ENCODE measurements around the gene ALG5. TPM values are rescaled to one million over a fixed set of nuclear protein-coding genes. Genes with fewer than 3 reads are reported as not detected.
A peak's percentile ranks its signal among the peaks of the same experiment; 100 is the strongest.

The ALG5 gene
- total RNA-seq, 2 experiments from 2014 or later = 22.5 to 27.2 TPM

DNA sequence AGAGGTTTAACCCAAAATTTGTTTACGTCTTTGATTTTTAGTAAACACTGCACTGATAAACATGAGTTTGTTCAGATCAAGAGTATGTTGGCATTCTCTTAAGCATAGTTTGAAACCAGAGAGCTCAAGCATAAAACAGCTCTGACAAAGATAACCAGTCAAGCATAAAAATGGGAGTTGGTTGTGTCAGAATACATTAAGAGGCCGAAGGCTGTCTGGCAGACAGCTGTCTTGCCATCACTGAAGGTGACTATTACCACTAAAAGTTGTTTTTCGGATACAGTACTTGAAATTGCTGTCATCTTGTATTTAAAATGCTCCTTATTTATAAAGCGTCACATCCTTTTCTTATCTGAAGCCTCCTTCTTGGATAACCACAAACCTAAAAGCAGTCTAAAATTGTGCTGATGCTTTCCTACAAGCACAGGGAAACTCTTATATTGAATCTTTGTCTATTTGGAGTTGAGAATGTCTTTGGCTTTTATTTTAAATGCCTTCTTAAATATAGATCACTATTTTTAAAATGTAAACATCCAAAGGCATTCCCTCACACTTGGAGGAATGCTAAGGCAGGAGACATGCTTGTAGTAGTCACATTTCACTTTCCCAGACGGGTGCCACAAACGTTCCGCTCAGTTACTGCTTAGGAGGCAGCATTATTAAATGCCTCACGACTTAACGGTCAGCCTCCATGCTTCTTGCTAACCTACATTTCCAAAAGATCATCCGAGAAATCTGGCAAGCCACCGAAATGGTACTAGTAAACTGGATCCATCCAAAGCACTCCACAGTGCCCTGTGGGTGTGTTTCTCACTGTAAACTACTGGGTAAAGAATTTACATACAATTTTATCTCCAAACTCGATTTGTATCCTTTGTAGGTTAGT lies 80.7 kb downstream of the ALG5 start:
- Mint-ChIP-seq H3K4me1 (no peaks in the 10 kb centered on the region), H3K36me3 (no peaks in the 10 kb centered on the region), H3K4me3 (peak overlapping the region; percentile 40), H3K9me3 (no peaks in the 10 kb centered on the region), H3K27ac (no peak overlapping the region), H3K27me3 (peaks cover 67% of the 10 kb centered on the region)
- POLR2A ChIA-PET = no interaction called here
- ATAC-seq (ENCODE audit: low read depth) = no peak
- DNase-seq = no peak

DNA sequence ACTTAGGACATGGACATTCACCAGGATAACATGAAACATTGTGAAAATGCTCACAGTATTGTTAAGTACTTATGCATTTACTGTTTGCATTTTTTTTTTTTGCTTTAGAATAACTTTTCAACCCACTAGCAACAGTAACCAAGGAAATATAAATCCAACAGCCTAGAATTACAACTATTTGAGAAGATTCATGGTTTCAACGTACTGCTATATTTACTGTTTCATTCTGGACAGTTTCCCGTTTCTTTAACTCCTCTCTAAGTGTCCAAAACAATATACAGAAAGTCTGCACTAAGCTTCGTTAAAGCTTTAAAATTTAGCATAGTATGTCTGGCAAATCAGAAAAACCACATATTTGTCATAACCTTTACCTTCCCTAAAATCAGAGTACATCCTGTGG lies 81.8 kb downstream of the ALG5 start:
- ATAC-seq (ENCODE audit: low read depth) (no peak), DNase-seq (no peak)
- Mint-ChIP-seq H3K4me1 (no peaks in the 10 kb centered on the region), H3K36me3 (no peaks in the 10 kb centered on the region), H3K27ac (no peak overlapping the region), H3K27me3 (peaks cover 65% of the 10 kb centered on the region), H3K4me3 (no peak overlapping the region), H3K9me3 (no peaks in the 10 kb centered on the region)
- POLR2A ChIA-PET = no interaction called here

DNA sequence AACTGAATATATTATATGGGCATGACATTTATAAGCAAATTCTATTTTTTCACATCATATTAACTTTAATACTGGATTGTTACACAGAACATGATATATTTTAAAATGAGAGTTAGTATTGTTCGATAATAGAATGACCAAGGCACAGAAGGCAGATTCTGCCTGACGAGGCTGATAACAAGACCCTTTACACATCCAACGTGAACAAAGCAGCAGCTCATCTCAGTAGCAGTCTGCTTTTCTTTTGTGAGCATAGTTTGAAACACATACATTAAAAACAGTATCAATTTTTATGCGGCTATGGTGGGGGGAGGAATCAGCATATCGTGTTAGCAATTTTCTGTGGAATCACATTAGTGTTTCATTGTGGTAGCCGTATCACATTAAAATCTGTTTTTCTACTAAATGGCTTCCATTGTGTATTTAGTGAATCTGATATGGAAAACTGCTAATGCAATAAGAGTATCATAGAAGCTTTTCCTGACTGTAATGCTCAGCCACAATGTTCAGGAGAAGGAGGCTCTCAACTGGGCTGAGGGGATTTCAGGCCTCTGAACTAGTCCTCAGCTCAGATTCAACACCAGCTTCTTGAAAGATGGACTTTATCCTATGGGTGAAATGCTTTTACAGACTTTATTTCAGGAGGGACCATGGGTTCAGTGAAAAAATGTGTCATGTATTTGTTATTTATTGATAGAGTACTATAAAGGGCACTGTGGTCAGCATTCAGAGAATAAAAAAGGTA lies 83.1 kb downstream of the ALG5 start:
- Mint-ChIP-seq H3K4me3 (no peak overlapping the region), H3K4me1 (no peaks in the 10 kb centered on the region), H3K27me3 (peaks cover 53% of the 10 kb centered on the region), H3K27ac (no peak overlapping the region), H3K36me3 (no peaks in the 10 kb centered on the region), H3K9me3 (no peaks in the 10 kb centered on the region)
- no peak for ATAC-seq (ENCODE audit: low read depth)
- POLR2A ChIA-PET = no interaction called here
- no peak for DNase-seq

DNA sequence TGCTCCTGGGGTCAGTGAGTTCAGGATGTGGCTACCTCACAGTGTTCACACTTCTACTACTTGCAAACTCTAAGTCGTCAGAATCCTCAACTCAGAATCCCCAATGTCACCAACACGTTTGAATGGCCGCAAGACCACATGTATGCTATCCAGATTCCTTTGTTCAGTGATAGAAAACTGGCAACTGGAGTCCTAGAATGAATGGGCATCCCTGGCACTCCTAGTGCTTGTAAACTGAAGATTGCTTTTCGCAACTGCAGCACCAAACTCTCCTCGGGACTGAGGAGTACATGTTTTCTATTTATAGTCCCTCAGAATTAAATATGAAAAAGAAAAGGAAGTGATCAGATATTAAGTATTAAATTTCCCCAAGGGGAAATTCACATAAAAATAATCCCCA lies 84.0 kb downstream of the ALG5 start:
- H3K4me1 Mint-ChIP-seq = no peaks in the 10 kb centered on the region
- no peaks in the 10 kb centered on the region for H3K9me3 Mint-ChIP-seq
- POLR2A ChIA-PET = no interaction called here
- H3K27me3 Mint-ChIP-seq = peaks cover 48% of the 10 kb centered on the region
- H3K4me3 Mint-ChIP-seq = no peak overlapping the region
- no peak for DNase-seq
- no peak for ATAC-seq (ENCODE audit: low read depth)
- H3K27ac Mint-ChIP-seq = no peak overlapping the region
- no peaks in the 10 kb centered on the region for H3K36me3 Mint-ChIP-seq

DNA sequence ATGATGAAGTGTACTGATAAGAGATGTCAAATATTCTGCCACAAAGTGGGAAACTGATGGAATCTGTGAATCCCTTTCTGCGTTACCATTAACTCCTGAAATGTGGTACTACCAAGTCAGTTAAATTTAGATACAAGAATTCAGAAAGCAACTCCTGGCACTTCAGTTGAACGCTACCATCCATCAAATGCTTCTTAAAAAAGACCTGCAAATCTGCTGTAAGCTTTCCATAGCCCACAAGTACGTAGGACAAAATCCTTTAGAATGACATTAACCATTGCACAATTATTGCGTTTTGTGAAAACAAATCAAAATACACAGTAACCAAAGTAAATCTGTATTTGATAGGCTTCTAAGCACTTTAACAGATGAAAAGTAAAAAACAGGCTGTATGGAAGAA lies 84.5 kb downstream of the ALG5 start:
- H3K27me3 Mint-ChIP-seq = peaks cover 48% of the 10 kb centered on the region
- no peak overlapping the region for H3K4me3 Mint-ChIP-seq
- no peak for ATAC-seq (ENCODE audit: low read depth)
- no peak for DNase-seq
- H3K4me1 Mint-ChIP-seq = no peaks in the 10 kb centered on the region
- H3K9me3 Mint-ChIP-seq = no peaks in the 10 kb centered on the region
- H3K36me3 Mint-ChIP-seq = no peaks in the 10 kb centered on the region
- no peak overlapping the region for H3K27ac Mint-ChIP-seq
- POLR2A ChIA-PET = no interaction called here

DNA sequence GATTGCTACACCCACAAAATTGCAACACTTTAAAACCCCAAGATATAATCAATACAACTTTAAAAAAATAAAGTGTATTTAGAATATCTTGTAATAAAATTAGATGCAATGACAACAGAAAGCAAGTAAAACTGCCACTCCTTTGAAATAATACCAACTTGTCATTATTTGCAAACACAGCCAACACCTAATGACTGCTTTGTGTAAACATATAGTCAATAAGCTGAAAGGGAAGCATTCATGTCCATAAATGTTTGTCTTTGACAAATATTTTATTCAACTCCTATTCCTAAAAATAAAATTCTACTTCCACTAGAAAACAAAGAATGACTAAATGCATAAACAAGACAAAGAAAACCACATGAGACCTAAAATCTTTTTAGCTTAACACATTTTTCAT lies 85.7 kb downstream of the ALG5 start:
- Mint-ChIP-seq H3K4me3 (no peak overlapping the region), H3K27ac (no peak overlapping the region), H3K36me3 (no peaks in the 10 kb centered on the region), H3K9me3 (no peaks in the 10 kb centered on the region), H3K27me3 (peaks cover 44% of the 10 kb centered on the region), H3K4me1 (no peaks in the 10 kb centered on the region)
- ATAC-seq (ENCODE audit: low read depth) = no peak
- no peak for DNase-seq
- POLR2A ChIA-PET = no interaction called here

DNA sequence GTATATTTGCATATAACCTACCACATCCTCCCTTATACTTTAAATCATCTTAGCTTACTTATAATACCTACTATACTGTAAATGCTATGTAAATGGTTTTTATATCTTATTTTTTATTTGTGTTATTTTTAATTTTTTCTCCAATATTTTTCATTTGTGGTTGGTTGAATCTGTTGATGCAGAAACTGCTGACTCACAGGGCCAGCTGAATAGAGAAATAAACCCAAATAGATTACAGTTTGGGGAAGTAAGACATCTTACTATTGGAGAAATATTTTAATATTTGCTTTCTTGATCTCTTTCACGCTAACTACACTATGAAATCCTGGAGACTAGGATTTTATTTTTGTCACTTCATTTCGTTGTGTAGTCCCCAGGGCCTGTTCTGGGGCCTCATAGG lies 86.2 kb downstream of the ALG5 start:
- no peaks in the 10 kb centered on the region for H3K4me1 Mint-ChIP-seq
- H3K4me3 Mint-ChIP-seq = no peak overlapping the region
- no peaks in the 10 kb centered on the region for H3K36me3 Mint-ChIP-seq
- H3K27me3 Mint-ChIP-seq = peaks cover 41% of the 10 kb centered on the region
- H3K9me3 Mint-ChIP-seq = no peaks in the 10 kb centered on the region
- POLR2A ChIA-PET = no interaction called here
- H3K27ac Mint-ChIP-seq = no peak overlapping the region
- DNase-seq = no peak
- no peak for ATAC-seq (ENCODE audit: low read depth)

DNA sequence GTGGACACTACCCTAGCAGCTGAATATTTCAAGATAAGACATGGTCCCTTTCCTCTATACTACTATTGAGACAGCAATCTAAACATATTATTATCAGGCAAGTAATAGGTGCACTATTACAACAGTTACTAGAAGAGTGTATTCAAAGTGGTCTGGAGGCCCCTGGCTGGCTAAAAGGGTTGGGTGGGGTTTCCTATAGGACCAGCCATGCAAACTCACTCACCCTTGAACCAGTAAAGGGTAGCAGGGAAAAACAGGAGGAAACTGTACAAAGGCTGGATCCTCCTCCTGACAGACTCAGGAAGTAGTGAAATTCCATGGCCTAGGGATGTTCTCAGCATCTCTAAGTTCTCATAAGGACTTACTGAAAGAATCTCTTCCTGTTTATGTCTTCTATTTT lies 86.8 kb downstream of the ALG5 start:
- H3K4me1 Mint-ChIP-seq = no peaks in the 10 kb centered on the region
- no peak overlapping the region for H3K4me3 Mint-ChIP-seq
- H3K36me3 Mint-ChIP-seq = no peaks in the 10 kb centered on the region
- ATAC-seq (ENCODE audit: low read depth) (no peak), DNase-seq (no peak)
- H3K27me3 Mint-ChIP-seq = peaks cover 38% of the 10 kb centered on the region
- POLR2A ChIA-PET = no interaction called here
- no peak overlapping the region for H3K27ac Mint-ChIP-seq
- no peaks in the 10 kb centered on the region for H3K9me3 Mint-ChIP-seq

DNA sequence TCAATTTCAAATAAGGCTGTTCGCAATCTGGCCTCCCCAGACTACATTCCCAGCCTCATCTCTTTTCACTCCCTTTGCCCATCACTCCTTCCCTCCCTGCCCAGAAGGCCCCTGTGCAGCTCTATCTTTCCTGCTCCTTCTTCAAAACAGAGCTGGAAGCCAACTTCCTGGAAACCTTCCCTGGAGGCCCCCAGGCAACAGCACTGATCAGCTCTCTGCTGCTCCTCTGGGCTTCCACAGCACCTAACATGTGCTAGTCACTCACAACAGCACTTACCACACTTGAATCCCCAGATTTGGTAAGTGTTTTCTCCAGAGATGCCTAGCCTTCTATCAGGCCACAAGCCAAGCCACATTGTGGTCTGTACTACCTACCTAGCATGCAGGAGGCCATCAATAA lies 88.6 kb downstream of the ALG5 start:
- H3K9me3 Mint-ChIP-seq = no peaks in the 10 kb centered on the region
- H3K4me3 Mint-ChIP-seq = no peak overlapping the region
- no peaks in the 10 kb centered on the region for H3K4me1 Mint-ChIP-seq
- H3K27me3 Mint-ChIP-seq = peaks cover 37% of the 10 kb centered on the region
- no peak for DNase-seq
- ATAC-seq (ENCODE audit: low read depth) = no peak
- POLR2A ChIA-PET = no interaction called here
- H3K36me3 Mint-ChIP-seq = no peaks in the 10 kb centered on the region
- H3K27ac Mint-ChIP-seq = no peak overlapping the region

DNA sequence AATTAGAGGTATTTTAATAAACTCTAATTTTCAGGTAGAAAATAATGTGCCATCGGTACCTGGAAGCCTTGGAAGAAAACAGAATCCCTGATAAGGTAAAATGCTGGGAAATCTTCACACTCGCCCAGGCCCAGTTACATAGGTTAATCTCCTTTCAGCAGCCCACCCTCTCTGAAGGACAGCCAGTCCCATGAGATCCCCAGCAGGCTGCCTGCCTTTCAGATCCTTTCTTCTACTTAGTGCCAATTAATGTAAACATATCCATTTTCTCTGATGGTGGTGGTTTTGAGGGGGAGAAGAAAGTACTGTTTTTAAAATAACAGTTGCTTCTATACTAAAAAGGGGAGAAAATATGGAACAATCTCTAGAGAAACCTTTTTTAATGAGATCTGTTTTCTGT lies 91.3 kb downstream of the ALG5 start:
- Mint-ChIP-seq H3K9me3 (no peaks in the 10 kb centered on the region), H3K27me3 (peaks cover 30% of the 10 kb centered on the region), H3K4me3 (no peak overlapping the region), H3K4me1 (no peaks in the 10 kb centered on the region), H3K36me3 (no peaks in the 10 kb centered on the region), H3K27ac (no peak overlapping the region)
- POLR2A ChIA-PET = no interaction called here
- ATAC-seq (ENCODE audit: low read depth) (no peak), DNase-seq (no peak)

DNA sequence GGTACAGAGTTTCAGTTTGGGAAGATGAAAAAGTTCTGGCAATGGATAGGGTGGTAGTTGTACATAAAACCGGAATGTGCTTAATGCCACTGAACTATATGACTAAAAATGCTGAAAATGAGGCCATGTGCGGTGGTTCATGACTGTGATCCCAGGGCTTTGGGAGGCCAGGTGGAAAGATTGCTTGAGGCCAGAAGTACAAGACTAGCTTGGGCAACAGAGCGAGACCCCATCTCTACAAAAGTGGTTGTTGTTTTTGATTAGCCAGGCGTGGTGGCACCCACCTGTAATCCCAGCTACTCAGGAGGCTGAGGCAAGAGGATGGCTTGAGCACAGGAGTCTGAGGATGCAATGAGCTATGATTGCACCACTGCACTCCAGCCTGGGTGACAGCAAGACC lies 91.9 kb downstream of the ALG5 start:
- Mint-ChIP-seq H3K9me3 (no peaks in the 10 kb centered on the region), H3K4me3 (no peak overlapping the region), H3K27me3 (peaks cover 28% of the 10 kb centered on the region), H3K4me1 (no peaks in the 10 kb centered on the region), H3K27ac (no peak overlapping the region), H3K36me3 (no peaks in the 10 kb centered on the region)
- ATAC-seq (ENCODE audit: low read depth) = no peak
- DNase-seq = no peak
- POLR2A ChIA-PET = no interaction called here

DNA sequence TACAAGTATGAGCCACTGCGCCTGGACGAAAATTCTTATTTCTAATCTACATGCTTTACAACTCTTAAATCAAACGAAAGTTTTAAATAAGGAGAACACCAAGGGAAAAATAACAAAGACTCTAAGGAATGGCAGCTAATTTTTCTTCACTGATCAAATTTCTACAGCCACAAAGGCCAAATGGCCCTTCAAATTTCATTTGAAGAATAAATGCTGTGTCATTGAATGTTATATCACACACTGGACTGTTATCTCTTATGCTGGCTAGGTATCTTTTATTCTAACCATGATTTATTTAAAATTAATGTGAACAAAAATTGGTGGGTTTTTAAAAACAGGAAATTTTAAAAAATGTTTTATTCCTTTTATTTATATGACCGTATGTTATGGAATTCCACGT lies 93.2 kb downstream of the ALG5 start:
- POLR2A ChIA-PET = no interaction called here
- Mint-ChIP-seq H3K27me3 (peaks cover 34% of the 10 kb centered on the region), H3K27ac (no peak overlapping the region), H3K9me3 (no peaks in the 10 kb centered on the region), H3K4me3 (no peak overlapping the region), H3K36me3 (no peaks in the 10 kb centered on the region), H3K4me1 (no peaks in the 10 kb centered on the region)
- ATAC-seq (ENCODE audit: low read depth) (no peak), DNase-seq (no peak)

DNA sequence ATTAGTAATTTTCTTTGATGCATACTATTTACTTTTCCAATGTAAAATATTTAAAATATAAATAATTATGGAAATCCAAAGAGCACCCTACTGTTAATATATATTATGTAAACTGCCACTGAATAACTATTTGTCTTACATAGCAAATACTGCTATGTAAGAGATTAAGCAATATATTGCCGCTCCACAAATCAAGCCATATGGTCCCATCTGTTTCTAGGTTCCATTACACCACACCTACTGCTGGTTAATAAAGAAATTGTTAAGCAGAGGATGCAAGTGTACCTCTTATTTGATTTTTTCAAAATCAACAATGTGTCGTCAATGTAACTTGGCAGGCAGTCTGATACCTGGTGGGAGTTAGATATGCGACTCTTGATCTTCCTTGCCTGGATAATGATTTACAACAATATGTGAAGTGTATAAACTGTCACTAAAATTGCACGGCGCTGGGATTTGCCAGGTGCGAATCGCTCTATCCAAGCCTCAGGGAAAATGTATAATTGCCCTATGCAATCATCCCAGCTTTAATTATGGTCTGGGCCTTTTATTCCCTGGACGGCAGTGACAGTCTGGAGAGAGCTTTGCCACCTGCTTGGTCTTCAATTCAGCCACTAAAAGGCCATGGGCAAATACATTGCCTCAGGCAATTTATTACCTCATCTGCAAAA lies 95.1 kb downstream of the ALG5 start:
- no peak for ATAC-seq (ENCODE audit: low read depth)
- Mint-ChIP-seq H3K27ac (no peak overlapping the region), H3K36me3 (no peaks in the 10 kb centered on the region), H3K27me3 (peaks cover 40% of the 10 kb centered on the region), H3K9me3 (no peaks in the 10 kb centered on the region), H3K4me3 (no peak overlapping the region), H3K4me1 (no peaks in the 10 kb centered on the region)
- no peak for DNase-seq
- POLR2A ChIA-PET = no interaction called here

Data from activated naive CD8-positive, alpha-beta T cell treated with anti-CD3 and anti-CD28 coated beads, Interleukin-2, amount 10 ng/mL, durations not matched to agents 7 days and 5 days (primary cell).